Transverse colon (tissue), 4 donors: ENCODE measurements around the gene GALNT13.

Experiments used
- POLR2AphosphoS5 ChIP-seq, 3 donors: sonication (generic); formaldehyde crosslinking; IDR thresholded peaks; one replicate each; pipeline ENCODE4 v1.6.1; 2016; ENCODE audit warnings: antibody characterized with exemption in 3 of 3
- TF ChIP-seq, protein P1 (sequence below), 5 experiments: fragments of 200-600 bp in 3 of 5; fragments of 450-650 bp in 2 of 5; sonication (generic) in 3 of 5; IDR thresholded peaks; 1 replicate in 2 of 5; 2 replicates in 3 of 5; pipeline ENCODE4 v1.5.1; 2016 to 2017; ENCODE audit warnings: antibody characterized with exemption in 5 of 5, inconsistent platforms in 3 of 5, mild to moderate bottlenecking in 2 of 5, moderate library complexity in 1 of 5

DNA sequence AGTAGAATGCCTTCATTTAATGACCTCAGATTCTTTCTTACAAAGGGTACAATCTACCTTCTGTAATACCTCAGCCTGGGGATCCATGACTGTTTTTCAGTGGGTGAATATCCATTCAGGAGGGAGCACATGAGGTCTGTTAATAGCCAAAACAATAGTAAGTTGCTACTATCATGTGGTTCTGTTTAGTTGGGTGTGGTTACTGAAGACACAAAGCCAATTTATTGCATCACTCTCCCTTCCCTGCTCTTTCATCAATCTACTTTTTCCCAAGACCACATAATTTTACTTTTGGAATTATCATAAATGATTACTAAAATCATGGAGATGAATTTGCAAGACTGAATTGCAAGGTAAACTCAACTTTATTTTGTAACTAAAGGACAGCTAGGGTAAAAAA, 254.2 kb downstream of the GALNT13 start:
- no peak for TF ChIP-seq POLR2AphosphoS5 (IDR thresholded peaks at IDR 0.05)
- TF ChIP-seq, protein P1, sequence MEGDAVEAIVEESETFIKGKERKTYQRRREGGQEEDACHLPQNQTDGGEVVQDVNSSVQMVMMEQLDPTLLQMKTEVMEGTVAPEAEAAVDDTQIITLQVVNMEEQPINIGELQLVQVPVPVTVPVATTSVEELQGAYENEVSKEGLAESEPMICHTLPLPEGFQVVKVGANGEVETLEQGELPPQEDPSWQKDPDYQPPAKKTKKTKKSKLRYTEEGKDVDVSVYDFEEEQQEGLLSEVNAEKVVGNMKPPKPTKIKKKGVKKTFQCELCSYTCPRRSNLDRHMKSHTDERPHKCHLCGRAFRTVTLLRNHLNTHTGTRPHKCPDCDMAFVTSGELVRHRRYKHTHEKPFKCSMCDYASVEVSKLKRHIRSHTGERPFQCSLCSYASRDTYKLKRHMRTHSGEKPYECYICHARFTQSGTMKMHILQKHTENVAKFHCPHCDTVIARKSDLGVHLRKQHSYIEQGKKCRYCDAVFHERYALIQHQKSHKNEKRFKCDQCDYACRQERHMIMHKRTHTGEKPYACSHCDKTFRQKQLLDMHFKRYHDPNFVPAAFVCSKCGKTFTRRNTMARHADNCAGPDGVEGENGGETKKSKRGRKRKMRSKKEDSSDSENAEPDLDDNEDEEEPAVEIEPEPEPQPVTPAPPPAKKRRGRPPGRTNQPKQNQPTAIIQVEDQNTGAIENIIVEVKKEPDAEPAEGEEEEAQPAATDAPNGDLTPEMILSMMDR (IDR thresholded peaks at IDR 0.05): no peak
